ENCODE measurements around the gene FER.

The FER gene

DNA sequence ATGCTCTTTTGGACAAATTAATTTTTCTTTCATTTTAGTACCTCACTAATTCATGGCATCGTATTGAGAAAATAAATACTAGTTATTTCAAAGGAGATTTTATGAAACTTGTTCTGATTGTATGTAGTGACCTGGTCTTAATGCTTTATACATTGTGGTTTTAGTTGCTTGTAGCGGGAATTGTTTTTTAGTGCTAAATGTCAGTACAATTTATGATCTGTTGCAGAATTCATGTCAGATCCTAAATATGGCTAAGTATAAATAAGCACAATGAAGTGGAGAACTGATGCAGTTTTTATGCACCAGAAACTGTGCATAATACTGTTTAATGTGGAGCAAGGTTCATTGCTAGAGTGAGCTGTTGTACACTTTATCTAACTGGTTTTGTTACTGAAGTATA, 353.3 kb downstream of the FER start:
- in situ Hi-C loops (cut with HindIII; ENCODE audit: low sequenced_read_pairs), result no loop called here

DNA sequence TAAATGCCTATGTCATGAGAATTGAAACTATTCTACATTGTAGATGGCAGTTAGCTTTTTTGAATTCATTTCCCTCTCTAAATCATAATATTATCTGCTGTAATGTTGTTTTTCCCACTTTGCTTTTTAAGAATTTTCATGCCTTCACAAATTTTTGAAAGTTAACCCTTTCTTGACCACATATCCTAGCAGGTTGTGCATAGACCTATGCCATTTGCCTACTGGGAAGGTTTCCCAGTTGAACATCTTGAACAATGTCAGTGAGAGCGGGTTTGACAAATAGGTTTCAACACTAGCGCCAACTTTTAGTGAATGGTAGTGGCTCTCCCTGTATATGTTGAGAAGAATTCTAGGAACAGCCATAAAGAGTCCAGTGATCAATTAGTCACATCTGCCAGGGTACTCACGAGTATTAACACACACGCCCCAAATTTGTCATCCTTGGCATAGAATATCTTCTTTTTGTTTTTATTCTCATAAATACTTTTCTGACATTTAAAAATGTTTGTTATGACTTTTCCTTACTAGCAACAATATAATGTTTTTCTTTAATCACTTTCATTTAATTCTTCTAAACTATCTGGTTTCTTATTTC, 354.5 kb downstream of the FER start:
- in situ Hi-C loops (cut with HindIII; ENCODE audit: low sequenced_read_pairs), result no loop called here

DNA sequence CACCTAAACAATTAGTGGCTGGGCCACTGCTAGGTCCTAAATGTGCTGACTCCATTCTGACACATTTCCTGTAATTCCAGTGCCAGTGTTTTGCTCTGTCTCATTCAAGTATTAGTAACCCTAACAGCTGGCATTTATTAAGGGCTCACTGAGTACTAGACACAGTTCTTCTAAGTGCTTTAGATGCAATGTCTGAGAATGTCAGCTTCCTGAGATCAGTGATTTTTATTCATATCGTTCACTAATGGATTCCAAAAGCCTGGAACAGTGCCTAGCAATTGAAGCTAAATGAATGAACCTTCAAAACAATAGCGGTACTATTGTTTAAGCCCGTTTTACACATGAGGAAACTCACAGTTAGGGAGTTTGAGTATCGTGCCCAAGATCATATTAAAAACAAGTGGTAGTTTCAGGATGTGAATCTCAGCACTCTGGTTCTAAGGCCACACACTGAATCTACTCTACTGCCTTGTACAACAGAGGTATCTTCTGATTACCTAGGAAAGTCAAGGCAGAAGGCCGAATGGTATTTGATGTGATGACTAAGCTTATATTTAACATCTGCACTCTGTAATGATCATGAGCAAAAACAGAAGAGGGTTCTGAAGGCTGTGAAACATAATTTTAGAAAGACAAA, 358.1 kb downstream of the FER start:
- in situ Hi-C loops (cut with HindIII; ENCODE audit: low sequenced_read_pairs), result no loop called here

DNA sequence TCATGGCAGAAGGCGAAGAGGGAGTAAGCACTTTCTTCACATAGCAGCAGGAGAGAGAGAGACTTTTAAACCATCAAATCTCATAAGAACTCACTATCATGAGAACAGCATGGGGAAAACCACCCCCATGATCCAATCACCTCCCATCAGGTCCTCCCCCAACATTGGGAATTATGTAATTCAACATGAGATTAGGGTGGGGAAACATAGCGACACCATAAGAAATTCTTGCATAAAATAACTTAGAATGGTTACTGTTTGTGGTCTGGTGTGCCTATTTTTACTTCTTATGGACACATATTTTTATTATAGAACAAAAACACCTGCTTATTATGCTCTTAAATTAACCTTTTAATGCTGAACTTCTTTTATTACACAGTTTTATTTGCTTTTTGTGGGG, 364.0 kb downstream of the FER start:
- in situ Hi-C loops (cut with HindIII; ENCODE audit: low sequenced_read_pairs), result no loop called here

DNA sequence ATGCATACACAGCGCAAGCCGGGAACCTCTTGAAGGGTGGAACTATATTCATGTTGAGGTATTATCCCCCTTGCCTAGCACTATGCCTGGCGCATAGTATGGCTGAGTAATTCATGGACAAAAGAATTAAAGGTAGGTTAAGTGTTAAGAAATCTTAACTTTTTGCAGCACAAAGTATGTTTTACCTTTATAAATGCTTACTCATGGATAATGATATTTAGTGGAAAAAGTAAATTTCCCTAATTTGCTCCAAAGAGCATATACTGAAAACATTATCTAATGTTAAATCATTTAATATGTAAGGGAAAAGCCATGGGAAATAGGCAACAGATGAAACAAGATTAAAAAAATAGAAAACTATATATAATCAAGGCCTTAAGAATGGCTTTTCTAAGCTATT, 365.9 kb downstream of the FER start:
- in situ Hi-C loops (cut with HindIII; ENCODE audit: low sequenced_read_pairs), result no loop called here

DNA sequence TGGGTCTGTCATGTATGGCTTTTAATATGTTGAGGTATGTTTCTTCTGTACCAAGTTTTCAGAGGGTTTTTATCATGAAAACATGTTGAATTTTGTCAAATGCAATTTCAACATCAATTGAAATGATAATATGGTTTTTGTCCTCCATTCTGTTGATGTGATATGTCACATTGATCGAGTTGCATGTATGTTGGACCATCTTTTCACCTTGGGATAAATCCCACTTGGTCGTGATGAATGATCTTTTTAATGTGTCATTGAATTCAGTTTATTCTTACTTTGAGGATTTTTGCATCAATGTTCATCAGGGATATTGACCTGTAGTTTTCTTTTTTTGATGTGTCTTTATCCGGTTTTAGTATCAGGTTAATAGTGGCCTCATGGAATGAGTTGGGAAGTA, 373.5 kb downstream of the FER start:
- in situ Hi-C loops (cut with HindIII; ENCODE audit: low sequenced_read_pairs), result no loop called here

DNA sequence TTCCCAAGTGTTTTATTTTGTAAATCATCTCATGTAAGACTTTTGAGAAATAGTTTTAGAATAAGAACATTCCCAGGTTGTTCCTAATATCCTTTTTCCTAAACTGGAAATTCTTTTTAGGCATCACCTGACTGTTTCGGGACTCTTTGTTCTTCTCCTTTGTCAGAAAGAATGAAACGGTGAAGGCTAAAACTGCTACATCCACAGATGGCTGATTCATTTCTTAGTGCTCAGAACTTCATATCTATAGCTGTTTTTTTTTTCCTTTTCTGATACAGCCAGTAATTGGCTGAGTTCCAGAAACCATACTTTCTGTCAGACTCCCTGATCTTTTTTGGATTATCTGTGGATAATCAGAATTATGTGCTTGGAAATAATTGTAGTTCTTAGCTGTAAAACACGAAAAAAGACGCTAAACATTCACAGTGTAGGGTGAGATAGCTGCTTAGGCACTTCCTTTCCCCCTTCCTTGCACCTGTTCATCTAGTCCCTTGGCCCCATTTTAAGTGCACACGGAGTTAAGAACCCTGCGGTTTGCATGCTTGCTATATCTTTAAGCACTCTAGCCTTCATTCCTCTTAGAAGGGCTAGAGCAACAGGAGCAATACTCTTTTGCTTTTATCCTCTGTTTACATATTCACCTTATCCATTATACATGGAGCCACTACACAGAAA, 378.2 kb downstream of the FER start:
- in situ Hi-C loops (cut with HindIII; ENCODE audit: low sequenced_read_pairs), result no loop called here

DNA sequence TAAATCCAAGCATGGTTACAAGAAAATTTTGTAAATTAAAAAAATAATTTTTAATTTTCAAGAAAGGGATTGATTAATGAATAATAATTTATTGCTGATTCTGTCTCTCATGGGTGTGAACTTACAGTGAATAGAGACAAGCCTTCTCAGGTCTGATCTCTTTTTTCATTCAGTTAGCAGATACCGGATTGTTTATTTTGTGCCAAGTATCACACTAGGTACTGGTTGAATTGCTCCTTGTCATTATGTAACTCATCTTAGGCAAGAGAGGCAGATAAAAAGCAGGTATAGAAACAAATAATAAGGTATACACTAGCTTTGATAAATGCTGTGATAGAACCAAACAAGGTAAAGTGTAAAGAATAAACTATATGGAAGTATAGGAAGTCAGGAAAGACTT, 378.8 kb downstream of the FER start:
- in situ Hi-C loops (cut with HindIII; ENCODE audit: low sequenced_read_pairs), result no loop called here

DNA sequence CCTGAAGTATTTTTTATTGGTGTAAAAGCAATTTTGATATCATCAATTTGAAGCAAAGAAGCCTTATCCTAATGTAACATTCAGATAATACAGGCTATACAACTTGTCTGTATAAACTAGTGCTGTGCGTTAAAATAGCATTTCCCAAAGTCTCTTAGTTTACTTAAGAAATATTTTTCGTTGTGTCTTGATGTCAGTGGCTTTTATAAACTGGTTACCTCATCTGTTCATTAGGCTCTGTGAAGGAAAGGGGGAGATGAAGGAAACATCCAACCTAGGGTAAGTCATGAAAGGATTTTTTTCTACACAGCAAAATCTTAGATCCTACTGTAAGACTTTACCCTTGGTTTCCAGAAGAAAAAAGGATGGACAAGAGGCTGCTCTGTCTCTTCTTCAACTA, 389.2 kb downstream of the FER start:
- in situ Hi-C loops (cut with HindIII; ENCODE audit: low sequenced_read_pairs), result no loop called here

DNA sequence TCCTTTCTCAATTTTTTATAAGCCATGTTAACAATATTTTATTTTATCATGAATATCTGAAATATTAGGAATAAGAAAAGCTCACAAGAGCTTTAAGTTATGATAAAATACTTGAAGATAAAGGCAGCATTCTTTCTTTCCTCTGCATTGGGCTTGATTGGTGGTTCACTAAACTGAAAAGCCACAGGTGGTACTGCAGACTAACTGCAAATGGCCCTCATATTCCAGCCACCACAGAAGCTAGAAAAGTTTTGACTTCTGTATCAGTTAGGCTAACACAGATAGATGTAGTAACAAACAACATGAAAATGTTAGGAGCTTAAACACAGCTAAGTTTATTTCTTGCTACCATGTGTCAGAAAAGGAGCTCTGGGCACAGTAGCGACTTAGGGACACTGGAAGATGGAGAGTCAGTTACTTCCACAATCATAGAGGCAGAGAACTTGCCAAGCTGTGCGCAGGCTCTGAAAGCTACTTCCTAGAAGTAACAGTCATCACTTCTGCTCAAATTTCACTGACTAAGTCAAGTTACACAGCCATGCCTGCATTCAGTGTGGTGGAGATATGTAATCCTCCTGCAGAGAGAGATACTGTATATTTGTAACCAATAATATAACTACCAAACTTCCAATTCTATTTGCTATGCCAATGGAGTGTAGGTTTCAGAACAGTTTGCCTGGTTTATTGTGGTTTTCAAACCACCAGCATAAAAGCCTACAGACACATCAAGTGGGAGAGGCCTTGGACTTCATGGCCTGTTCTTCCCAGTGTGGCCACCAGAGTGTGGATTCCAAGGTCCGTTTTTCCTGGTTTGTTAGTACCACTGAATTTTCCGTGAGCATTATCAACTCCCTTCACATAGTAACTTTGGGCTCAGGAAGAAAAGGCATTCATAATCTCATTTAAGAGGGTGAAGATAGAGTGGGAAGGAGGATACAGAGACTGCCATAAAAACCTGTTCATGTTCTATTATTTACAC, 393.8 kb downstream of the FER start:
- in situ Hi-C loops (cut with HindIII; ENCODE audit: low sequenced_read_pairs), result no loop called here

DNA sequence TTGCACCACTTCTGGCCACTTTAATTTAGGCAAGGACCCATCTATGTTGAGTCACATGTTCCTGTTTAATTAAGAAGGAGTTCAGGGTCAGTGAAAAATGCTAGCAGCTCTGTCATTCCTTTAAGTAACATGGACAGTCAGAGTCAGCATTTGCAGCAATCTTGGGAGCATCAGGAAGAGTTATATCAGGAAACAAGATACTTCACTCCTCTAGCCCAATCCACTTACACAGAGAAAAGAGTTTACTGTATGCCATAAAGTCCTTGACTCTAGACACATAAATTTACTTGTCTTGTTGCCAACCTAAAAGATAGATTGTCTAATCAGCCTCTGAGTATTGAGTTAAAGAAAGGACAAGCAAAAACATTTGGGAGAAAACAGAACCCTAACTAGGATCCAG, 395.3 kb downstream of the FER start:
- in situ Hi-C loops (cut with HindIII; ENCODE audit: low sequenced_read_pairs), result no loop called here

DNA sequence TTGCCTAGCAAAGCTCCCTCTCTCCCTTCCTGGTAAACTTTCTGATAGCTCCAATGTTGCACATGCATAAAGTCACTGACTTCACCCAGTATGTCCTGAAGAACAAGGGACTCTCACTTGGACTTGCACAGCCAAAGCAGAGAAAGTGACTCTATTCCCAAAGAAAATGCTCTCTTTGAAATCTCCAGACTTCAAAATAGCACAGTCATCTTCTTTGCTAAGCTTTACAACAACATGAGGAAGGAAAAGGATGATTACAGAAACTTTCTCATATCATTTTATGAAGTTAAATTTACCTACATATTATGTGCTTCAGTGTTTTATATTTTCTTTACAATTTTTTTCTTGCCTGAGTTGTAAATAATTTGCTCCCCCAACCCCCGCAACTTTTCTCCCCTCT, 397.4 kb downstream of the FER start:
- in situ Hi-C loops (cut with HindIII; ENCODE audit: low sequenced_read_pairs), result no loop called here

DNA sequence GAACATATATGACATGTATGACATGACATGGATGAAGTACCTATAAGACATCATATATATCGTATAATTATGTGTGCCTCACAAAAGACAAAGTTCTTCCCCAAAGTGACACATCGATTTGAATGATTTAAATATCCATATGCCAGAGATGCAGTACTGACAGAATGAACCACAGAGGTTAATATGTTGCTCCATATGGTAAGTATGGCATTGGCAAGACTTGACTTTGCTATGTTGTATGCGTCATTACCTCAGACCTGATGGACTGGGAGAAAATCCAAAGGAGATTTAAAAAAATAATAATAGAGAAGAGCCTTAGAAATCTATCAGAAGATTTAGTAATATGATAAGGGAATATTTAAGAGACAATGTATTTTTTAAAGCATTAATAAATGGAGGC, 398.9 kb downstream of the FER start:
- in situ Hi-C loops (cut with HindIII; ENCODE audit: low sequenced_read_pairs), result no loop called here

DNA sequence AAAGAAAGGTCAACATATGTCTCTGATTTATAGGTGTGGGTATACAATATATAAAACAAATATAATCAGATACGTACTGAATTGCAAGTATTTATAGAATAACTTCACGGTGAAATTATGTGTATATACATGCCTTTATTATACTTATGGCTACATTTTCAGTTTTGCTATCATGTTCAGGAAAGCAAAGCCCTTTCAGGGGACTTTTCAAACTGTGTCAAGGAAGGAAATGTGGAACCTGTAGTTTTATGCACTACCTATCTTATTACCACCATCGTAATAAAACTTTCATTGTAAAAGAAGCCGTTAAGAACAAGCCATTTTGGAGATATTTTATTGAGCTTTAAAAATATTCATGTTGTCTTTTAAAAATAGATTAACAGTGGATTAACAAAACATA, 404.9 kb downstream of the FER start:
- in situ Hi-C loops (cut with HindIII; ENCODE audit: low sequenced_read_pairs), result no loop called here

DNA sequence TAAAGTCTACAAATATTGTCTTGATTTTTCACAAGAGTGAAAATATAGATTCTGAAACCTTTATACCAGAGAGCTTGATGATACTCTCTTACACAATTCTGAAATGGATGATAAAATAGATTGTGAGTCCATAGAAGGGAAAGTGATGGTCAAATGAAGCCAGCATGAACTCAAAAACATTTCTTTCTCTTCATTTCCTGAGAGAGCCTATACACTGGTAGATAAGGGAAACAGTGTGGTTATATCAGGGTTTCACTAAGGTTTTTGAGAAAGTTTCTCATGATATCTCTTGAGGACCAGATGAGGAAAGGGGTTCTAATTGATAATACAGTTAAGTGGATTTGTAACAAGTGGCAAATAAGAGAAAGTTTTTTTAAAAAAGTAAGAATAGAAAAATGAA, 407.9 kb downstream of the FER start:
- in situ Hi-C loops (cut with HindIII; ENCODE audit: low sequenced_read_pairs), result no loop called here

DNA sequence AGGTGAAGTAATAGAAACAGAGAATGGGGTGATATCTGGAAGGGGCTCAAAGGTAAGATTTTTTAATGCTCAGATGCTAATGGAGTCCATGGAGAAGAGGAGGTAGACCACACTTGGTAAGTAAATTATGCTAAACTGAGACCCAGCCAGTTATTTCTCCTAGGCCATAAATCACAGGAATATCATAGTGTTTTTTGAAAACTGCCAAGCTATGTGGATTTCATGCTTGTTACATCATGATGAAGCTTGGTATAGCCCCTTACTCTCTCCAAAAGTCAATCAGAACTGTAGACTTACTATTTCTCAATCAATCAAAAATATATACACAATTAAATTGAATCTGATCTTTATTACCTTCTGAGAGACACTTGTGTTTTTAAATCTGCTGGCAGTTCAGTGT, 409.2 kb downstream of the FER start:
- in situ Hi-C loops (cut with HindIII; ENCODE audit: low sequenced_read_pairs), result no loop called here

DNA sequence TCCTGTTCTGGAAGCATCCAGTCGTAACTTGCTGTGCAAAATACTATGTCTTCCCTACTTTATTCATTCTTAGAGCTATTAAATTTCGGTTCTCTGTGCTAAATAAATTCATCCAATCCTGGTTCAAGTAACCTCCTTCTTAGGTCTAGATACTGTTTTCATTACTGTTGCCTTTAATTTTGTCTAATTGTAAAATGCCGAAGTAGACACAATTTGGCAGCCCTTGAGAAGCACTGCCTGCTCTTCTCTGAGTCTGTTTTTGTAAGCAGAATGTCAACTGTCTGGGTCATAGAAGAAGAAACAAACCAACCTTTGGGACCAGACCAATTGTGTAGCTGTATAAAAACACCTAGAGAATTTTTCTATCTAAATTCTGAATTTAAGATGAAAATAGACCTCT, 412.8 kb downstream of the FER start:
- in situ Hi-C loops (cut with HindIII; ENCODE audit: low sequenced_read_pairs), result no loop called here

DNA sequence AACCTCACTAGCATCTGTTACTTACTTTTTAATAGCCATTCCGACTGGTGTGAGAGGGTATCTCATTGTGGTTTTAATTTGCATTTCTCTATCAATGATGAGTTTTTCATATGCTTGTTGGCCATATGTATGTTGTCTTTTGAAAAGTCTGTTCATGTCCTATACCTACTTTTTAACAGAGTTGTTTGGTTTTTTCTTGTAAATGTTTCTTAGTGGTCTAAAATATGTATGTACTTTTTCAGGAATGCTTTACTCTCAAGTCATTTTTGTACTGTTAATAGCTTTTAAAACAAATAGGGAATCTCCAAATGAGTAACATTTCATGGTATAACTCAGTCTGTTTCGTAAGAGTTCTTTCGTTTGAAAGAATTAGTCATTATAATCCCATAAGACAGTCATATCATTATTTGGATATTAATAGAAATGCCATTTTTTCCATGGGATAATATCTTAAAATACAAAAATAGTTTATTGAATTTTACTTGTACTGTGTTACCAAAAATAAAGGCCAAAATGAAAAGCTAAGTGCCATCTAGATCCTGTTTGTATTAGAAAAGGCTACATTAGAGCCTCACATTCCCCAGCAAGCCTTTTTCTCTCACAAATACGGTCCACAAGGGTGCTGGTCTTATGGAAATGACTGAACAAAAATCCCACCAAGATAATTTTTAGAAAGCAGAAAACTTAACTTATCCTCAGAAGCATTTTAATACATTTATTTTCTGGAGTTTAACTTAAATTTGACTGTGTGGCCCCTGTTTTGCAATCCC, 414.4 kb downstream of the FER start:
- in situ Hi-C loops (cut with HindIII; ENCODE audit: low sequenced_read_pairs), result no loop called here

DNA sequence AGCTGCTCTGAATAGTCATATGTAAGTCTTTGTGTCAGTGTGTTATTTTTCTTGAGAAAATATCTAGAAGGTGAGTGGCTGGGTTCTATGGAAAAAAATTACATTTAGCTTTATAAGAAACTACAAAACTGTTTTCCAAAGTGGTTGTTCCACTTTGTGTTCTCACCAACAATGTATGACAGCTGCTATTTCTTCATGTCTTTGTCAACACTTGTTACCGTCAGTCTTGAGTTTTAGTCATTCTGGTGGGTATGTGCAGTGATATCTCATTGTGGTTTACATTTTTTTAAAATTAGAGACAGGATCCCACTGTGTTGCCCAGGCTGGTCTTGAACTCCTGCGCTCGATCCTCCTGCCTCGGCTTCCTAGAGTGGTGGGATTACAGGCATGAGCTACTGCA, 415.6 kb downstream of the FER start:
- in situ Hi-C loops (cut with HindIII; ENCODE audit: low sequenced_read_pairs), result no loop called here

DNA sequence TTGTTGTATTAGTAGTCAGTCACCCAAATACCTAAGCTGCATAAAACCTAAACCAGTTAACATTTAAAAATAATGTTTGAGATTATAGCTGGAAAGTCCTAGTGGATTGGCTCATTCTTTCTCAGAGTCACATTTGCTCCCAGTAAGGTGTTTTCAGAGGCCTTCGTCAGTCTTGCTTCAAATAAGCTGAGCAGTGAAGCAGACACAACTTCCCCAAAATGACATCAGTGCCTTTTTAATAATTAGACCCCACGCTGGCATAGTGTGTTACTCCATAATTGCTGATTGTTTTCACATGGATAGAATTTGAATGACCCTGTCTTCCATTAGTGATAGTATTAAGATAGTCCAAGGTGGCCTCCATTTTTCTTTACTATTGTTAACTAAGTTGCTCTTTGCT, 416.3 kb downstream of the FER start:
- in situ Hi-C loops (cut with HindIII; ENCODE audit: low sequenced_read_pairs), result no loop called here

DNA sequence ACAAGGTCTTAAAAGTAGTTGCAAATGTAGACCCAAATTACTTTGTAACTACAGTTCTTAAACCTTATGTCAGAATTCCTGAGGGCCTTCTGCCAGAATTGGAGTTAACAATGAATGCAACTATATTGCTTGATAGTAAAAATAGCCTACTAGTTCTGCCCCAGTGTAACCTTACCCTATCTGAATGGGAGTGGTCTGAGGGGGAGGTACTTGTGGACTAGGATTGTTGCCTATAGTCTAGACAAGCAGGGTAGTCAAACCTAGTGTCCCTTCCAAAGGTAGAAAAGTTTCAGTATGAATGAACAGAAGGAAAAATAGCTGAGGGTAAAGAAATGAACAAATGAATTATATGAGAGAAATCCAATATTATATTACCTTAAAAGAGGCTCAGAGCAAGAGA, 419.9 kb downstream of the FER start:
- in situ Hi-C loops (cut with HindIII; ENCODE audit: low sequenced_read_pairs), result no loop called here
